Uterus (tissue), 4 donors: ENCODE data around the gene CTIF. TPM values are rescaled to one million over a fixed set of nuclear protein-coding genes. Genes with fewer than 3 reads are reported as not detected.

ENCODE experiments used
- DNase-seq, 2 donors: peaks; one replicate each; pipeline ENCODE4 v3.0.0-alpha.2; 2019 to 2020
- H3K27ac ChIP-seq, 2 donors: fragments of 200-600 bp; sonication (generic); 1 replicate in 1 of 2; 2 replicates in 1 of 2; pipeline ENCODE4 v1.5.1; 2016 to 2018
- H3K27me3 ChIP-seq, 2 donors: fragments of 200-600 bp; sonication (generic); one replicate each; pipeline ENCODE4 v1.5.1; 2018 to 2019; ENCODE audit warnings: control low read depth in 1 of 2
- H3K36me3 ChIP-seq, 2 donors: fragments of 200-600 bp; sonication (generic); one replicate each; pipeline ENCODE4 v1.5.1; 2019; ENCODE audit warnings: control low read depth in 1 of 2
- H3K4me1 ChIP-seq, 2 donors: fragments of 200-600 bp; sonication (generic); one replicate each; pipeline ENCODE4 v1.5.1; 2018 to 2019; ENCODE audit warnings: control low read depth in 1 of 2
- H3K4me3 ChIP-seq, 2 donors: fragments of 200-600 bp; sonication (generic); 1 replicate in 1 of 2; 2 replicates in 1 of 2; pipeline ENCODE4 v1.5.1; 2018 to 2019; ENCODE audit warnings: mild to moderate bottlenecking in 1 of 2
- H3K9me3 ChIP-seq, 2 donors: fragments of 200-600 bp; sonication (generic); one replicate each; pipeline ENCODE4 v1.5.1; 2019; ENCODE audit warnings: control low read depth in 1 of 2
- POLR2A ChIP-seq, 2 donors: fragments of 450-650 bp; IDR thresholded peaks; one replicate each; pipeline ENCODE4 v1.6.1; 2016; ENCODE audit warnings: antibody characterized with exemption in 2 of 2, mild to moderate bottlenecking in 1 of 2, moderate library complexity in 1 of 2
- intact Hi-C: fragments of 100-400 bp; cut with DNase I; formaldehyde crosslinking; loops from one replicate; pipeline ENCODE4 v1.15.1; 2023; ENCODE audit warnings: low total_unique reads
- total RNA-seq, 4 donors: library from RNA; depleted of rRNA in 3 of 4; stranded (reverse); fragments of >200 nt in 3 of 4; gene quantifications; one replicate each; pipeline versions ENCODE4 v1.1.0 to v1.2.4, GENCODE V29; 2014 to 2023
- TF ChIP-seq, protein P1 (sequence below), 4 experiments: fragments of 200-600 bp in 2 of 4; fragments of 450-650 bp in 2 of 4; sonication (generic) in 2 of 4; IDR thresholded peaks; one replicate each; pipeline ENCODE4 v1.5.1; 2016 to 2019; ENCODE audit warnings: antibody characterized with exemption in 4 of 4, mild to moderate bottlenecking in 2 of 4, moderate library complexity in 1 of 4
- donor health status: DM: yes; HTN: yes; CAD: no.

The CTIF gene
- total RNA-seq, 4 donors from 2014 or later: 11.3 to 94.3 (median 48.0) TPM

DNA sequence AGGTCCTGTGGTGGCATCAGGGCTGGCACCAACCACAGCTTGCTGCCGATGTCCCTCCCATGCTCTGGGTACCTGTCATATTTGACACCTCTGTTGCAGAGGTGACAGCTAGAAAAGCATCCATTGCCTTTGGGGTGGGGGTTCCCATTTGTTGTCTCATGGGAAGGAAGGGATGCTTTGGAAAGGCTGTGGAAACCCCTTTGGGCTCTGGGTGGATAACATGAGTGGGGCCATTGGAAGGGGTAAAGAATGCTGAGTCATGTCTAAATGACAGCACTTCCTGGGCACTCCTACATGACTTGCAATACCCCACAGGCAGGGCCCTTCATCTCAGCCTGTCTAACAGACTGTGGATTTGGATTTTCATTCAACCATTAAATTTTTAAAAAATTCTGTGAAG, 27.8 kb downstream of the CTIF start:
- Histone ChIP-seq H3K27ac (no peak overlapping the region), H3K36me3 (no peaks in the 10 kb centered on the region), H3K9me3 (no peaks in the 10 kb centered on the region), H3K4me3 (no peak overlapping the region), H3K27me3 (no peaks in the 10 kb centered on the region), H3K4me1 (no peaks in the 10 kb centered on the region)
- intact Hi-C loops: no loop called here
- DNase-seq: no peak
- TF ChIP-seq, protein P1, sequence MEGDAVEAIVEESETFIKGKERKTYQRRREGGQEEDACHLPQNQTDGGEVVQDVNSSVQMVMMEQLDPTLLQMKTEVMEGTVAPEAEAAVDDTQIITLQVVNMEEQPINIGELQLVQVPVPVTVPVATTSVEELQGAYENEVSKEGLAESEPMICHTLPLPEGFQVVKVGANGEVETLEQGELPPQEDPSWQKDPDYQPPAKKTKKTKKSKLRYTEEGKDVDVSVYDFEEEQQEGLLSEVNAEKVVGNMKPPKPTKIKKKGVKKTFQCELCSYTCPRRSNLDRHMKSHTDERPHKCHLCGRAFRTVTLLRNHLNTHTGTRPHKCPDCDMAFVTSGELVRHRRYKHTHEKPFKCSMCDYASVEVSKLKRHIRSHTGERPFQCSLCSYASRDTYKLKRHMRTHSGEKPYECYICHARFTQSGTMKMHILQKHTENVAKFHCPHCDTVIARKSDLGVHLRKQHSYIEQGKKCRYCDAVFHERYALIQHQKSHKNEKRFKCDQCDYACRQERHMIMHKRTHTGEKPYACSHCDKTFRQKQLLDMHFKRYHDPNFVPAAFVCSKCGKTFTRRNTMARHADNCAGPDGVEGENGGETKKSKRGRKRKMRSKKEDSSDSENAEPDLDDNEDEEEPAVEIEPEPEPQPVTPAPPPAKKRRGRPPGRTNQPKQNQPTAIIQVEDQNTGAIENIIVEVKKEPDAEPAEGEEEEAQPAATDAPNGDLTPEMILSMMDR (IDR thresholded peaks at IDR 0.05): no peak
- no peak for TF ChIP-seq POLR2A (IDR thresholded peaks at IDR 0.05)

DNA sequence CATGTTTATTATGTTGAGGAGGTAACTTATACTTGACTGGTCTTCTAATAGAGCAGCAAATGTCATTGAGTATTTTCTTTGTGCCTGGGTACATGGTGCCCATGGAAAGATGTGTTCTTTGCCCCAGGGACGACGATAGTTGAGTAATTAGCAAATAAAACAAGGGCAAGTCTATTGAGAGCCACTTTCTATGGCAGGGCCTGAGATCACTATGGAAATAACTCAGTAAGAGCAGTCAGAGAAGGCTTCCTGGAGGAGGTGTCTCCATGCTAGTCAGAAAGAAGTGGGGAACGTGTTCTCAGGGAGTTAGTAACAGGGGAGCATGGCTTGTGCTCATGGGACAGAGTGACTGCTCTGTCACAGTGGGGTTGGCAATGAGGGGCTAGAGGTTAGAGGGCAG, 28.6 kb downstream of the CTIF start:
- H3K9me3 ChIP-seq: no peaks in the 10 kb centered on the region
- H3K27ac ChIP-seq: no peak overlapping the region
- no peaks in the 10 kb centered on the region for H3K27me3 ChIP-seq
- TF ChIP-seq, protein P1 (IDR thresholded peaks at IDR 0.05): no peak
- TF ChIP-seq POLR2A (IDR thresholded peaks at IDR 0.05): no peak
- no peak overlapping the region for H3K4me3 ChIP-seq
- H3K36me3 ChIP-seq: no peaks in the 10 kb centered on the region
- no peak for DNase-seq
- intact Hi-C loops: no loop called here
- H3K4me1 ChIP-seq: no peaks in the 10 kb centered on the region

DNA sequence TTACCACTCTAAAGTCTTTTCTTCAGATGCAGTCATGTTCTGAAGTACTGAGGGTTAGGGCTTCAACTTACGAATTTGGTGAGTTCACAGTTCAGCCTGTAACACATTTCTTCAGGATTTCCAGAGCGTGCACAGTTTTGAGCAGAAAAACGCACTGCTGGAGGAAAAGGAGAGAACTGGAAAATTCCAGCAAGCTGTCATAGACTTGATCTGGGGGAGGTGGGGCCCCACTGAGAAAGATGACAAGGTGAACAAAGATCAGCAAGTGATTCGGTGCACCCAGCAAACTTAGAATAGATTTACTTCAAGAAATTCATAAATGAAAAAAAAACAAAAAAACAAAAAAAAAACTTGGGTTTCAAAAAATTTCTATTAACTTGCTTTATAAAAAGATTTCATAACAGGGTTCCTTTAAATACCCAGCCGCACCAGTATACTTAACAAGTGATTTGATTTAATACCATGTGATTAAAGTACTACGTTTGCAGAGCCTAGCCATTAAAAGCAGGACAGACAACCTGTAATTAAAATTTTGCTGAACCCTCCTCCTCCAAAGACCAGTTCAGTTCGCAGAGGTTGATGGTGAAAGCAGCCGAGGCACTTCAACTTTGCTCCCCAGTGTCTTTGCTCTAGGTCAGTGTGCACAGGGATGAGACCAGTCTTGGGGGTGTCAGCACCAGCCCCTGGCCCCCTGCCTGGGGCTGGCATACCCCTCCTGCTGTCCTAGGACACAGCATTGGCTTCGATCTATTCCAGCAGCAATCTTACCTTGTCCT, 30.5 kb downstream of the CTIF start:
- DNase-seq: no peak
- Histone ChIP-seq H3K27me3 (no peaks in the 10 kb centered on the region), H3K4me1 (no peaks in the 10 kb centered on the region), H3K9me3 (no peaks in the 10 kb centered on the region), H3K4me3 (no peak overlapping the region), H3K36me3 (no peaks in the 10 kb centered on the region), H3K27ac (no peak overlapping the region)
- no peak for TF ChIP-seq POLR2A (IDR thresholded peaks at IDR 0.05)
- TF ChIP-seq, protein P1 (IDR thresholded peaks at IDR 0.05): no peak
- intact Hi-C loops: no loop called here

DNA sequence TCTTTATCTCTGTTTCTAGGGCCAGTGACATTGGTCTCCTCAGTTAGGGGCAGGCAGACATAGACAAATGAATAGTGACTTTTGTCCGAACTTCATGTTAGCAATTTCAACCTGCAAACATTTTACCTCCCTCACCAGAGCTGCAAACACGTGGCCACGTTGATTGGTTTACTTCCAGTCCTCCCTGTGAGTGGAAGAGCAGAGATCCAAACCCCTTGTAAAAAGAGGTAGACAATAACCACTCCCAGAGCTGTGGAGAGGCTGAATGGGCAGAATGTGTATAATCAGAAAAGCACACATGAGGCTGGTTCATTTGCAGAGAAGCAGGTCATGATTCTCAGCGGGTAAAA, 31.1 kb downstream of the CTIF start:
- no peak overlapping the region for H3K27ac ChIP-seq

DNA sequence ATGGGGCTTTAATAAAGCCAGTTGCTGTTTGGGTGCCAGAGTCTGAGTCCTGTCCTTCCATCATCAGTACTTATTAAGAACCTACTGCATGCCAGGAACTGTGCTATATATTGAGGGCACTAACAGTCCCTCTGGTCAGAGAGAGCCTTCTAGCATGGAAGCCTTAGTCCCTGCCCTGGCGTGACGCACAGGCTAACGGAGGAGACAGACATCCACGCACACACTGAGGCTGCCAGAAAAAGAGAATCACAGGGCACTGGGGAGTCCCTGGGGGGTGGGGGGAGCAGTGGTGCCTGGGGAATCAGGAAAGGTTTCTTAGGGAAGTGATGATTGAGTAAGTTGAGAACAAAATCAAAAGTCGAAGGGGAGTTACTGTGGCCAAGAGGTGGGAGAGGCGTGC, 31.5 kb downstream of the CTIF start:
- H3K27ac ChIP-seq: no peak overlapping the region
- intact Hi-C loops: no loop called here
- H3K27me3 ChIP-seq: no peaks in the 10 kb centered on the region
- TF ChIP-seq, protein P1 (IDR thresholded peaks at IDR 0.05): no peak
- no peak for TF ChIP-seq POLR2A (IDR thresholded peaks at IDR 0.05)
- H3K36me3 ChIP-seq: no peaks in the 10 kb centered on the region
- no peak overlapping the region for H3K4me3 ChIP-seq
- H3K9me3 ChIP-seq: no peaks in the 10 kb centered on the region
- no peak for DNase-seq
- H3K4me1 ChIP-seq: no peaks in the 10 kb centered on the region

More for the DNA sequence above, 31.1 kb downstream of the CTIF start:
- H3K4me3 ChIP-seq: no peak overlapping the region
- intact Hi-C loops: no loop called here
- no peak for TF ChIP-seq POLR2A (IDR thresholded peaks at IDR 0.05)
- no peaks in the 10 kb centered on the region for H3K36me3 ChIP-seq
- no peaks in the 10 kb centered on the region for H3K4me1 ChIP-seq
- no peak for DNase-seq
- H3K9me3 ChIP-seq: no peaks in the 10 kb centered on the region
- no peaks in the 10 kb centered on the region for H3K27me3 ChIP-seq
